Measurements from ENCODE around the gene CMTM1. TPM values are rescaled to one million over a fixed set of nuclear protein-coding genes. Genes with fewer than 3 reads are reported as not detected.

CMTM1 gene, protein sequence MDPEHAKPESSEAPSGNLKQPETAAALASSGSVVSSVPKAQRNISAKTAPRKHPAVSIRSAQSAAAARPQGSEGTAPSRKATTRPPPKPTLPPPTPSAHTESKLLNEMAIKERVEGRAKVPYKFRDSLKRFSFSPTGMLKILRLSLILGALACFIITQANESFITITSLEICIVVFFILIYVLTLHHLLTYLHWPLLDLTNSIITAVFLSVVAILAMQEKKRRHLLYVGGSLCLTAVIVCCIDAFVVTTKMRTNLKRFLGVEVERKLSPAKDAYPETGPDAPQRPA
- total RNA-seq, result 1.8 and 2.1 TPM in 2 replicates

DNA sequence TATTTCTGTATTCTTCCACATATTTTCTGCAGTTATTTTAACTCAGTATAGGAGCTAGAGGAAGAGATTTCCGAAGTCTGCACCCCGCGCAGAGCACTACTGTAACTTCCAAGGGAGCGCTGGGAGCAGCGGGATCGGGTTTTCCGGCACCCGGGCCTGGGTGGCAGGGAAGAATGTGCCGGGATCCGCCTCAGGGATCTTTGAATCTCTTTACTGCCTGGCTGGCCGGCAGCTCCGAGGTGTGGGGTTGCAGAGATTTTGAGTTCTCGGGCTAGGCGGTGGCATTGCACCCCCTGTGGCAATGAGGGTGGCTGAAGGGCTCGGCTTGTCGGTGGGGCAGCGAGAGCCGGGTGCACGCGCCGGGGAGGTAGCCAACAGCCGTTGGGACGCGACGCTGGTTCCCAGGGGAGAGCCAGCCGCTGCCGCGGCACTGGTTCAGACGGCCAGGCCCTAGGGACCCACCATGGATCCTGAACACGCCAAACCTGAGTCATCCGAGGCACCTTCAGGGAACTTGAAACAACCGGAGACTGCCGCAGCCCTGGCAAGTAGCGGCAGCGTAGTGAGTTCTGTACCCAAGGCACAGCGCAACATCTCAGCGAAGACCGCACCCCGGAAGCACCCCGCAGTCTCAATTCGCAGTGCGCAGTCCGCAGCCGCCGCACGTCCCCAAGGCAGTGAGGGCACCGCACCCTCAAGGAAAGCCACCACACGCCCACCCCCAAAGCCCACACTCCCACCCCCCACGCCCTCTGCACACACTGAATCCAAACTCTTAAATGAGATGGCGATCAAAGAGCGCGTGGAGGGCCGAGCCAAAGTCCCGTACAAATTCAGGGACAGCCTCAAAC is at the start of gene CMTM1:
CMTM1 (plus strand) TSS at position 389 of the 851 bp plus-strand sequence; CDS start at position 464, 75 bp downstream.

DNA sequence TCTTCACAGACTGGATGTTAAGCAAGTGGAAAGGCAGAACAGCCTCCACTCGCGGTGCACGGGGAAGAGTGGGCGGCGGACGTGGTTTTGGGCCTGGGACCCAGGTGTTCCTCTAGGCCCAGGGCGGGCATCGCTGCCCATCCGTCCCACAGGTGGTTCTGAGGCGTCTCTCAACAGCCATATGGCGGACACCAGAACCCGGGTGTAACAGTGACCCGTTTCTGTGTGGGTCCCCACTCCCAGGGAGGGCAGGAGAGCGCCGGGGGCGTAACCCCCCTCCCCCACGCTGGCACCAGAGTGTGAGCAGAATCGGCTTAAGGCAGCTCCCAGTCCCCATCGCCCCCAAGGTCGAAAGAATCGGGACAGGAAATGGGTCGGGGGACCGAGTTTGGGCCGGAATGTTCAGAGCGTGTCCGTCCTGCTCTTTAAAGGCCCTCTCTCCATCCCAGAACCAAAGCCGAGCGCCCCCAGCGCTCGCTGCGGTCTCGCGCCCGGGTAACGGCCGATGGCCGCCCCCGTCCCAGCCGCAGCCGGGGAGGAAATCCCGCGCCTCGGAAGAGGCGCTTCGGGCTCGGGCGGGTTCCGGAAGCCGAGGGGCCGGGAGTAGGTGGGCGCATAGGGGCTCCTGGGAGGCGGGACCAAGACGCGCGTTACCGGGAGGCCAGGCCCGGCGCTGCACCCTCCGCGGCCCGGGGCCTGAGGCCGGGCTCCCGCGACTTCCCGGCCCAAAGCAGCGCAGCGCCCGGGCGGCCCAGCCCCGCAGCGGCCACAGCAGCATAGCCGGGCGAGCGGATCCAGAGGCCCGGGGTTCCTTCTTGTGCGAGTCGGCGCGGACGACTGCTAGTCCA is 16.7 kb upstream of the CMTM1 start, which contains the start of gene TK2:
TK2 (minus strand) TSS at position 839 of the 848 bp plus-strand sequence; CDS start at position 778, 61 bp downstream.

DNA sequence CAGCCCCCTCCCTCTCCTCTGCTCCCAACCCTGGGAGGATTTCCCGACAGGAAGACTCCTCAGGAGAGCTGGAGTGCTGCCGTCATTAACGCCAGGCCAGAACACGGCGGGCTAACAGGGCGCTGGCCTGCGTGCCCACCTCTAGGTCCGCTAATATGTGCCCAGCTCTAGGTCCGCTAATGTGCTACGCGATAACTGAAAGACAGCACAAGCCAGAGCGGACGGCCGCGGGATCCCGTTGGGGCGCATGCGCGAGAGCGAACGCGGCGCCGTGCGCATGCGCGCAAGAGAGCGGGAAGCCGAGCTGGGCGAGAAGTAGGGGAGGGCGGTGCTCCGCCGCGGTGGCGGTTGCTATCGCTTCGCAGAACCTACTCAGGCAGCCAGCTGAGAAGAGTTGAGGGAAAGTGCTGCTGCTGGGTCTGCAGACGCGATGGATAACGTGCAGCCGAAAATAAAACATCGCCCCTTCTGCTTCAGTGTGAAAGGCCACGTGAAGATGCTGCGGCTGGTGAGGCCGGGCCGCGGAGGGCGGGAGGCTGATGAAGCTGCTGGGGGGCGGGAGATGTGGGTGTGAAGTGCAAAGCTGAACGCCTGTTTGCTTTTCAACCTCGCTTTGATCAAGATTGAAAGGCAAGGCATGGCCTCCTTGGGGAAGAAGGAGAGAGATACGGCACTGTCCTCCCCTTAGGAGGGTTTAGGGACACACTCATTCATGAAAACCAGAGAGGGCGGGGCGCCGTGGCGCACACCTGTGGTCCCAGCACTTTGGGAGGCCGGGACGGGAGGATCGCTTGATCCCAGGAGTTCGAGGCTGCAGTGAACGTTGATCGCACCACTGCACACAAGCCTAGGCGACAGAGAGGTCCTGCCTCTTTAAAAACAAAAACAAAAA is 13.7 kb upstream of the CMTM1 start, which contains the start of gene CKLF:
CKLF (plus strand) TSS at position 291 of the 892 bp plus-strand sequence; CDS start at position 431, 140 bp downstream.

DNA sequence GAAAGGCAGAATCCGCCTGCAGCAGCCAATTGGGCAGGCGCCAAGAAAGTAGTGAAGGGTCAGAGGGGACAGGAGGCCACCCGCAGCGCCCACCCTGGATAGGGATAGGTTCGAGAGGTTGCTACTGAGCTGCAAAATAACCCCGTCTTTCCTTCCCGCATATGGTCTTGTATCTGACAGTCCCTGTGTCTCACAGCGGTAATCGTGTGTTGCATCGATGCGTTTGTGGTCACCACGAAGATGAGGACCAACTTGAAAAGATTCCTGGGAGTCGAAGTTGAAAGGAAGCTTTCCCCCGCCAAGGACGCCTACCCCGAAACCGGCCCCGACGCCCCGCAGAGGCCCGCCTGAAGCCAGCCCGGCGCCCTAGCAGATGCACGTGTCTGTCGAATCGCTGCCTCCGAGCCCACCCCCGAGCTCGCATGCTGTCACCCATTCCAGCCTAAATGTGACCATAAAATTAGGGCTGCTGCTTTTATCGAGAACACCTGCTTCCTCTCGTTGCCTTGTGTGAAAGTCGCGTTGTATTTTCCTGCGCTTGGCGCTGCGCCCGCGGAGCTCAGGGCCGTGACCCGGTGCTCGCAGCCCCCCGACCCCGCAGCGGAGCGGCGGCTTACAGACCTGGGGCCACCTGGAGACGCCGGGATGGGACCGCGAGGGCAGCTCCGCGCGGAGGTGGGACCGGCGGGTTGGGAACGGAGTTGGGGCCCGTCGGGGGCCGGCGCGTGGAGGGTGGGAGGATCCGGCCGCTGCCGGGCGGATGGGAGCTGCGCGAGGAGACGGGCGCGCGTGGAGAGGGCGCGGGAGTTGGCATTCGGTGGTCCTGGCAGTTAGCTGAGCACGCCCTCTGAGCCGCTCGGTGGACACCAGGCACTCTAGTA is 12.7 kb downstream of the CMTM1 start, which contains the start of gene CMTM2:
CMTM2 (plus strand) TSS at position 813 of the 881 bp plus-strand sequence. CDS start 145 bp downstream, outside the sequence.

DNA sequence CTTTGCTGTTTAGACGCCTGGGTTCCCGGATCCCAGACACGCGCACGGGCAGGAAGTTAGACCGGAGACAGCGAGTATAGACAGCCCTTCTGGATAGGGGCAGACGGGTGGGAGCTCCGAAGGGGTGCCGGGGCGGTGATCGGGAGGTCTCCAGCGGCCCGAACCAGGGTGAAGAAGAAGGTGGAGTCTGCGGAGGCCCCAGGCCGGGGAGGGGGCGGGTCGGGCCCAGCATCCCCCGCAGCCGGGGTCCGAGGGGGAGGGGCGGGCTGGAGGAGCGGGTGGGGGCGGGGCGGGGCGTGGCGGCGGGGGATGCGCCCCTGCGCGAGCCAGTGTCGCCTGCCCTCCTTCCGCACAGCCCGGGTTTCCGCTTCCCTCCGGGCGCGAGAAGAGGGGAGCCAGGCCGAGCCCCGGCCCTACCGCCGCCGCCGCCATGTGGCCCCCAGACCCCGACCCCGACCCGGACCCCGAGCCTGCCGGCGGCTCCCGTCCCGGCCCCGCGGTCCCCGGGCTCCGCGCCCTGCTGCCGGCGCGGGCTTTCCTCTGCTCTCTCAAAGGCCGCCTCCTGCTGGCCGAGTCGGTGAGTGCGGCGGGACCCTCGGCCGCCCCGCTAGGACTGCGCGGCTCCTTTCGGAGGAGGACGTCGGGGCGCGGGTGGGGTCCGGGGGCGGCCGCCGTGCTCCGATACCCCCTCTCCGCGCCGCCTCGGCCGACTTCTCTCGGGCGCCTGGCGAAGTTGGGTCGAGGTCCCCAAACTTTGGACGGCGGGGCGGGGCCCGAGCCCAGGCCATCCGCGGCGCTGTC is 38.3 kb downstream of the CMTM1 start, which contains the start of gene CMTM3:
CMTM3 (plus strand) TSS at position 329 of the 801 bp plus-strand sequence; CDS start at position 431, 102 bp downstream.

Other genes with a start within 250 kb of the CMTM1 start
- 325 and 335 TPM in 2 replicates for gene CDH5, start 199.7 kb upstream of the CMTM1 start, total RNA-seq
- gene BEAN1, start 139.1 kb upstream of the CMTM1 start, total RNA-seq, result 0.11 and 0.43 TPM in 2 replicates
- 32.4 and 36.3 TPM in 2 replicates for gene TK2, start 16.3 kb upstream of the CMTM1 start, total RNA-seq
- 50.7 and 66.7 TPM in 2 replicates for gene CKLF, start 13.9 kb upstream of the CMTM1 start, total RNA-seq
- not detected in 2 replicates for gene CMTM2, start 13.0 kb downstream of the CMTM1 start, total RNA-seq
- gene CMTM3, start 38.3 kb downstream of the CMTM1 start, total RNA-seq, result 22.8 and 35.8 TPM in 2 replicates
- gene CMTM4, start 130.3 kb downstream of the CMTM1 start, total RNA-seq, result 9.8 and 10.0 TPM in 2 replicates
- 118 and 132 TPM in 2 replicates for gene DYNC1LI2, start 185.2 kb downstream of the CMTM1 start, total RNA-seq
- gene TERB1, start 235.1 kb downstream of the CMTM1 start, total RNA-seq, result under 0.01 and 0.09 TPM in 2 replicates

Data from dermis lymphatic vessel endothelial cell (primary cell).